GM18870 (cell line): ENCODE measurements around the gene APOLD1.
"Not testable (repeated sequence)": the region's sequence is repeated elsewhere in the genome, so short reads cannot be mapped to it uniquely, and the experiment has no call there.

Experiments
- ATAC-seq: cut with Tn5 transposase; IDR thresholded peaks from one replicate; pipeline ENCODE4 v1.9.1; 2021; ENCODE audit warnings: moderate library complexity; ENCODE audit not compliant: unreplicated experiment

Gene APOLD1

GRCh38 chr12:12786351-12786705 is 869 bp downstream of the APOLD1 start:
- ATAC-seq = no peak

- peak; percentile 45 for ATAC-seq
These were observed 1.5 kb downstream of the APOLD1 start for GRCh38 chr12:12786706-12787601.

- no peak for ATAC-seq
These were observed 2.7 kb downstream of the APOLD1 start for GRCh38 chr12:12788131-12788530.

GRCh38 chr12:12788675-12789368 is 3.4 kb downstream of the APOLD1 start:
- peak; percentile 85 for ATAC-seq

- ATAC-seq = no peak
These were observed 5.5 kb downstream of the APOLD1 start for GRCh38 chr12:12790956-12791355.

GRCh38 chr12:12791756-12792369 is 6.4 kb downstream of the APOLD1 start:
- no peak for ATAC-seq

GRCh38 chr12:12792421-12792820 is 7.0 kb downstream of the APOLD1 start:
- ATAC-seq = no peak

GRCh38 chr12:12794686-12795085 is 9.2 kb downstream of the APOLD1 start:
- no peak for ATAC-seq

GRCh38 chr12:12796171-12796570 is 10.7 kb downstream of the APOLD1 start:
- ATAC-seq = no peak

- ATAC-seq = no peak
These were observed 11.7 kb downstream of the APOLD1 start for GRCh38 chr12:12796928-12797793.

GRCh38 chr12:12797794-12798152 is 12.3 kb downstream of the APOLD1 start:
- ATAC-seq = no peak

- ATAC-seq = no peak
These were observed 13.0 kb downstream of the APOLD1 start for GRCh38 chr12:12798480-12798879.

- no peak for ATAC-seq
These were observed 13.9 kb downstream of the APOLD1 start for GRCh38 chr12:12799163-12799920.

- no peak for ATAC-seq
These were observed 15.1 kb downstream of the APOLD1 start for GRCh38 chr12:12800406-12801180.

- ATAC-seq = not testable (repeated sequence)
These were observed 16.2 kb downstream of the APOLD1 start for GRCh38 chr12:12801656-12802055.

- peak; percentile 87 for ATAC-seq
These were observed 17.7 kb downstream of the APOLD1 start for GRCh38 chr12:12803186-12803585.

GRCh38 chr12:12804011-12804410 is 18.6 kb downstream of the APOLD1 start:
- ATAC-seq = no peak

GRCh38 chr12:12804432-12804886 is 19.0 kb downstream of the APOLD1 start:
- no peak for ATAC-seq

- no peak for ATAC-seq
These were observed 21.5 kb downstream of the APOLD1 start for GRCh38 chr12:12806784-12807516.
